K562 (cell line): ENCODE data around the gene MAML1. TPM values are rescaled to one million over a fixed set of nuclear protein-coding genes. Genes with fewer than 3 reads are reported as not detected.
A peak's percentile ranks its signal among the peaks of the same experiment; 100 is the strongest.

Experiments used
- E2F4 ChIP-seq: sonication (generic); formaldehyde crosslinking; IDR thresholded peaks from 2 replicates; pipeline ENCODE4 v1.8.0; 2022; ENCODE audit warnings: mild to moderate bottlenecking, low read depth, missing genetic modification reagents
- GTF2A2 ChIP-seq: IDR thresholded peaks from 2 replicates; pipeline ENCODE4 v1.6.1; 2016; ENCODE audit warnings: mild to moderate bottlenecking, missing genetic modification characterization, missing compliant biosample characterization
- MGA ChIP-seq: fragments of 450-650 bp; IDR thresholded peaks from 2 replicates; pipeline ENCODE4 v1.6.1; 2016; ENCODE audit warnings: mild to moderate bottlenecking, moderate library complexity
- NCOA2 ChIP-seq, 2 experiments: fragments of 450-650 bp; IDR thresholded peaks; 2 replicates each; pipeline ENCODE4 v1.6.1; 2018; ENCODE audit warnings: mild to moderate bottlenecking in 2 of 2, moderate library complexity in 1 of 2; ENCODE audit not compliant: partially characterized antibody in 2 of 2
- NFE2 ChIP-seq: IDR thresholded peaks from 2 replicates; pipeline ENCODE4 v1.6.1; 2014; ENCODE audit warnings: antibody characterized with exemption, low read depth
- TEAD4 ChIP-seq, 2 experiments: sonication (generic) in 1 of 2; formaldehyde crosslinking in 1 of 2; IDR thresholded peaks; 2 replicates each; pipeline versions ENCODE4 v1.6.1 to v1.8.0; 2012 to 2022; ENCODE audit warnings: borderline replicate concordance in 1 of 2, inconsistent platforms in 1 of 2, low read length in 1 of 2, mild to moderate bottlenecking in 1 of 2, missing genetic modification reagents in 1 of 2
- TSHZ1 ChIP-seq: fragments of 250-450 bp; sonication (Bioruptor Pico); IDR thresholded peaks from 2 replicates; pipeline ENCODE4 v1.4.0; 2020; ENCODE audit warnings: mild to moderate bottlenecking, moderate library complexity
- ZNF23 ChIP-seq: fragments of 250-450 bp; sonication (Bioruptor Pico); IDR thresholded peaks from 2 replicates; pipeline ENCODE4 v1.4.0; 2020; ENCODE audit warnings: mild to moderate bottlenecking
- polyA plus RNA-seq, 8 experiments: library from polyadenylated mRNA; depleted of rRNA in 4 of 8; stranded (reverse) in 5 of 8; unstranded in 3 of 8; fragments of >200 nt; fragmentation: Nextera tagmentation in 2 of 8; fragmentation: Illumina TruSeq in 1 of 8; extraction: Ambion mirVana in 2 of 8; extraction: Trizol in 1 of 8; gene quantifications; 2 replicates each; pipeline versions ENCODE4 v1.2.1 to v1.2.3, GENCODE V29; 2011 to 2014; ENCODE audit warnings: inconsistent platforms in 1 of 8, missing spikeins in 1 of 8
- total RNA-seq, 7 experiments: library from RNA; depleted of rRNA in 6 of 7; stranded (reverse); fragments of >200 nt in 6 of 7; fragmentation: Illumina TruSeq in 2 of 7; extraction: Trizol in 2 of 7; gene quantifications; 2 replicates each; pipeline versions ENCODE4 v1.2.1 to v1.2.3, GENCODE V29; 2011 to 2021; ENCODE audit warnings: low replicate concordance in 1 of 7

The MAML1 gene
- total and polyA plus RNA-seq, 9 of the 15 experiments (the other 6 are each of a cell fraction or from before 2014, with no cell fraction given) = 0.32 to 18.4 (median 7.0) TPM

GRCh38 chr5:179821298-179822058 lies 88.9 kb downstream of the MAML1 start (continued):
- TF ChIP-seq ZNF23 (CRISPR knock-in tag) = no peak
- no peak for TF ChIP-seq NFE2
- TF ChIP-seq MGA = no peak
- TF ChIP-seq NCOA2 (IDR thresholded peaks at IDR 0.05; ENCODE audit: partially characterized antibody in 2 of 2) = no peak
- no peak for TF ChIP-seq E2F4 (CRISPR knock-in tag)
- TF ChIP-seq TEAD4 (IDR thresholded peaks at IDR 0.05; ENCODE audit: low read length) = no peak; the same call in 1 of the 2 replicates
- TF ChIP-seq TEAD4 (CRISPR knock-in tag; IDR thresholded peaks at IDR 0.05; ENCODE audit: borderline replicate concordance) = no peak
- TF ChIP-seq TSHZ1 (CRISPR knock-in tag) = no peak
- TF ChIP-seq GTF2A2 (tag) = 0 out of 2 replicates have a peak, but pooled peaks have one; percentile 11
